TTC549 (cell line): ENCODE measurements around the gene CIITA.
"Not testable (repeated sequence)": the region's sequence is repeated elsewhere in the genome, so short reads cannot be mapped to it uniquely, and the experiment has no call there.

Experiments
- FAIRE-seq: peaks from 2 replicates; lab custom pipeline; 2012; peaks lifted over from hg19 to GRCh38; lab: Jason Lieb, UNC

Gene CIITA

GRCh38 chr16:10957771-10958482 is 80.9 kb downstream of the CIITA start:
- FAIRE-seq: no peak

GRCh38 chr16:10959161-10959560 is 82.2 kb downstream of the CIITA start:
- FAIRE-seq: no peak

- FAIRE-seq: no peak
These were observed 84.2 kb downstream of the CIITA start for GRCh38 chr16:10961231-10961630.

GRCh38 chr16:10964039-10964890 is 87.3 kb downstream of the CIITA start:
- no peak for FAIRE-seq

- FAIRE-seq: no peak
These were observed 87.9 kb downstream of the CIITA start for GRCh38 chr16:10964891-10965326.

GRCh38 chr16:10965440-10966061 is 88.5 kb downstream of the CIITA start:
- FAIRE-seq: no peak

- no peak for FAIRE-seq
These were observed 89.1 kb downstream of the CIITA start for GRCh38 chr16:10966129-10966528.

- FAIRE-seq: not testable (repeated sequence)
These were observed 89.6 kb downstream of the CIITA start for GRCh38 chr16:10966559-10966958.

GRCh38 chr16:10967986-10968385 is 91.0 kb downstream of the CIITA start:
- FAIRE-seq: no peak

- no peak for FAIRE-seq
These were observed 91.5 kb downstream of the CIITA start for GRCh38 chr16:10968498-10968897.

- no peak for FAIRE-seq
These were observed 92.6 kb downstream of the CIITA start for GRCh38 chr16:10969615-10970014.

GRCh38 chr16:10970065-10970464 is 93.1 kb downstream of the CIITA start:
- no peak for FAIRE-seq

GRCh38 chr16:10971560-10971961 is 94.6 kb downstream of the CIITA start:
- no peak for FAIRE-seq

GRCh38 chr16:10972108-10972818 is 95.3 kb downstream of the CIITA start:
- no peak for FAIRE-seq

- FAIRE-seq: no peak
These were observed 95.9 kb downstream of the CIITA start for GRCh38 chr16:10972819-10973464.

GRCh38 chr16:10976634-10977033 is 99.6 kb downstream of the CIITA start:
- no peak for FAIRE-seq

- no peak for FAIRE-seq
These were observed 101.1 kb downstream of the CIITA start for GRCh38 chr16:10978124-10978523.

GRCh38 chr16:10978871-10979446 is 102.0 kb downstream of the CIITA start:
- FAIRE-seq: no peak

- no peak for FAIRE-seq
These were observed 103.0 kb downstream of the CIITA start for GRCh38 chr16:10979717-10980601.

GRCh38 chr16:10980813-10981212 is 103.8 kb downstream of the CIITA start:
- no peak for FAIRE-seq
